K562 (cell line): Measurements from ENCODE around the gene EML3. TPM values are rescaled to one million over a fixed set of nuclear protein-coding genes. Genes with fewer than 3 reads are reported as not detected.

Experiments
- BCOR ChIP-seq: fragments of 450-650 bp; IDR thresholded peaks from 2 replicates; pipeline ENCODE4 v1.6.1; 2016
- E2F1 ChIP-seq: sonication (generic); formaldehyde crosslinking; IDR thresholded peaks from 2 replicates; pipeline ENCODE4 v1.8.1; 2023; ENCODE audit warnings: mild to moderate bottlenecking, missing genetic modification reagents, moderate library complexity
- FOXO4 ChIP-seq: fragments of 450-650 bp; formaldehyde crosslinking; IDR thresholded peaks from 2 replicates; pipeline ENCODE4 v1.4.0; 2020; ENCODE audit warnings: mild to moderate bottlenecking, moderate library complexity
- RREB1 ChIP-seq: fragments of 250-450 bp; sonication (Bioruptor Pico); IDR thresholded peaks from 2 replicates; pipeline ENCODE4 v1.4.0; 2020
- SMARCA4 ChIP-seq: fragments of 450-650 bp; IDR thresholded peaks from 2 replicates; pipeline ENCODE4 v1.6.1; 2016
- SNRNP70 ChIP-seq: fragments of 200-400 bp; formaldehyde crosslinking; optimal IDR thresholded peaks from 2 replicates; pipeline ENCODE3; 2017; ENCODE audit warnings: low read depth, low read length
- TBL1XR1 ChIP-seq, 2 experiments: IDR thresholded peaks; 2 replicates each; pipeline ENCODE4 v1.6.1; 2012; ENCODE audit warnings: improper control_type of control experiment in 2 of 2, low read length in 2 of 2, mild to moderate bottlenecking in 1 of 2
- TFAM ChIP-seq: fragments of 250-450 bp; sonication (Bioruptor Pico); conservative IDR thresholded peaks from 2 replicates; pipeline ENCODE4 v1.5.0; 2021; ENCODE audit warnings: mild to moderate bottlenecking, moderate library complexity
- TSHZ1 ChIP-seq: fragments of 250-450 bp; sonication (Bioruptor Pico); IDR thresholded peaks from 2 replicates; pipeline ENCODE4 v1.4.0; 2020; ENCODE audit warnings: mild to moderate bottlenecking, moderate library complexity
- ZBTB33 ChIP-seq: sonication (generic); formaldehyde crosslinking; IDR thresholded peaks from 2 replicates; pipeline ENCODE4 v1.8.1; 2023; ENCODE audit warnings: mild to moderate bottlenecking, missing genetic modification reagents
- ZKSCAN1 ChIP-seq: fragments of 150-350 bp; IDR thresholded peaks from 2 replicates; pipeline ENCODE4 v1.6.1; 2016; ENCODE audit warnings: low read depth, low read length
- ZNF77 ChIP-seq: fragments of 250-450 bp; sonication (Bioruptor Pico); IDR thresholded peaks from 2 replicates; pipeline ENCODE4 v1.5.0; 2020
- polyA plus RNA-seq, 8 experiments: library from polyadenylated mRNA; depleted of rRNA in 4 of 8; stranded (reverse) in 5 of 8; unstranded in 3 of 8; fragments of >200 nt; fragmentation: Nextera tagmentation in 2 of 8; fragmentation: Illumina TruSeq in 1 of 8; extraction: Ambion mirVana in 2 of 8; extraction: Trizol in 1 of 8; gene quantifications; 2 replicates each; pipeline versions ENCODE4 v1.2.1 to v1.2.3, GENCODE V29; 2011 to 2014; ENCODE audit warnings: inconsistent platforms in 1 of 8, missing spikeins in 1 of 8
- total RNA-seq, 7 experiments: library from RNA; depleted of rRNA in 6 of 7; stranded (reverse); fragments of >200 nt in 6 of 7; fragmentation: Illumina TruSeq in 2 of 7; extraction: Trizol in 2 of 7; gene quantifications; 2 replicates each; pipeline versions ENCODE4 v1.2.1 to v1.2.3, GENCODE V29; 2011 to 2021; ENCODE audit warnings: low replicate concordance in 1 of 7

EML3 gene
- total and polyA plus RNA-seq, 9 of the 15 experiments (the other 6 are each of a cell fraction or from before 2014, with no cell fraction given), result 0.32 to 90.5 (median 26.4) TPM

GRCh38 chr11:62560566-62561103 lies 51.9 kb downstream of the EML3 start (continued):
- TF ChIP-seq BCOR (no peak), ZBTB33 (CRISPR knock-in tag) (0 out of 2 replicates have a peak, but pooled peaks have one; percentile 52), TBL1XR1 (IDR thresholded peaks at IDR 0.05; ENCODE audit: low read length in 2 of 2) (peak in 1 of 2 experiments; percentile 61; a peak in 1 of 4 replicates), RREB1 (CRISPR knock-in tag) (no peak), TSHZ1 (CRISPR knock-in tag) (no peak), FOXO4 (CRISPR knock-in tag) (no peak), ZKSCAN1 (no peak), SMARCA4 (peak; percentile 56; the same call in 1 of the 2 replicates), ZNF77 (CRISPR knock-in tag) (no peak), TFAM (CRISPR knock-in tag) (no peak), SNRNP70 (no peak), E2F1 (CRISPR knock-in tag) (no peak)
